H1 (cell line): ENCODE results near the gene CNOT2. TPM values are rescaled to one million over a fixed set of nuclear protein-coding genes. Genes with fewer than 3 reads are reported as not detected.

ENCODE experiments used
- CTCF ChIA-PET: fragments of 300-600 bp; sonication (Branson Sonifier 250); formaldehyde crosslinking; loops from one replicate; lab custom pipeline; 2021; ENCODE audit not compliant: partially characterized antibody; lab: Charles Lee
- POLR2A ChIA-PET: fragments of 300-600 bp; sonication (Branson Sonifier 250); formaldehyde crosslinking; loops from one replicate; lab custom pipeline; 2021; ENCODE audit warnings: inconsistent platforms; ENCODE audit not compliant: partially characterized antibody; lab: Charles Lee
- DNase-seq, 2 experiments: peaks; one replicate each; pipeline versions ENCODE4 v3.0.0 to v3.0.0-alpha.2; 2010 to 2022; ENCODE audit warnings: low spot score in 2 of 2, low read depth in 1 of 2, mixed read lengths in 1 of 2
- FAIRE-seq: peaks from 2 replicates; lab custom pipeline; 2011; peaks lifted over from hg19 to GRCh38; lab: Jason Lieb, UNC
- H2AFZ ChIP-seq: 2 replicates; pipeline ENCODE4 v1.8.1; 2012; ENCODE audit warnings: low read length, inconsistent platforms
- H2AK5ac ChIP-seq: 2 replicates; pipeline ENCODE4 v1.6.1; 2013; ENCODE audit warnings: low read depth, low read length
- H2BK120ac ChIP-seq: replicated peaks from 2 replicates; pipeline ENCODE3; 2013; ENCODE audit warnings: low read depth, low read length, inconsistent platforms
- H2BK12ac ChIP-seq: 2 replicates; pipeline ENCODE4 v1.6.1; 2013; ENCODE audit warnings: low read depth, low read length
- H2BK15ac ChIP-seq: 2 replicates; pipeline ENCODE4 v1.6.1; 2013; ENCODE audit warnings: low read length
- H2BK20ac ChIP-seq: 2 replicates; pipeline ENCODE4 v1.6.1; 2013; ENCODE audit warnings: low read length
- H2BK5ac ChIP-seq: 2 replicates; pipeline ENCODE4 v1.6.1; 2013; ENCODE audit warnings: low read depth, low read length
- H3K14ac ChIP-seq: 2 replicates; pipeline ENCODE4 v1.6.1; 2013; ENCODE audit warnings: inconsistent platforms; ENCODE audit not compliant: insufficient read length
- H3K18ac ChIP-seq: 2 replicates; pipeline ENCODE4 v1.6.1; 2013; ENCODE audit warnings: low read length; ENCODE audit errors: extremely low read depth
- H3K23ac ChIP-seq: 2 replicates; pipeline ENCODE4 v1.6.1; 2013; ENCODE audit warnings: inconsistent platforms; ENCODE audit not compliant: insufficient read length
- H3K23me2 ChIP-seq: 2 replicates; pipeline ENCODE4 v1.6.1; 2013; ENCODE audit warnings: low read depth, low read length
- H3K27ac ChIP-seq: 2 replicates; pipeline ENCODE4 v1.6.1; 2011; ENCODE audit warnings: low read depth, low read length, inconsistent platforms
- H3K27me3 ChIP-seq, 4 experiments: replicated peaks in 1 of 4; 1 replicate in 1 of 4; 2 replicates in 3 of 4; pipeline versions ENCODE4 v1.6.1 to v1.8.1; 2011 to 2013; ENCODE audit warnings: low read length in 3 of 4, mild to moderate bottlenecking in 3 of 4, inconsistent platforms in 2 of 4, mixed read lengths in 2 of 4, moderate library complexity in 1 of 4; ENCODE audit not compliant: control insufficient read depth in 3 of 4, insufficient read depth in 3 of 4; ENCODE audit errors: extremely low read depth in 1 of 4
- H3K36me3 ChIP-seq, 4 experiments: 2 replicates each; pipeline versions ENCODE4 v1.6.1 to v1.8.1; 2011 to 2013; ENCODE audit warnings: mild to moderate bottlenecking in 4 of 4, low read length in 3 of 4, moderate library complexity in 2 of 4, control low read depth in 1 of 4, inconsistent platforms in 1 of 4; ENCODE audit not compliant: insufficient read depth in 4 of 4, control insufficient read depth in 2 of 4
- H3K4ac ChIP-seq: replicated peaks from 2 replicates; pipeline ENCODE3; 2013; ENCODE audit warnings: low read length, low read depth, mixed read lengths, inconsistent platforms; ENCODE audit not compliant: insufficient read length
- H3K4me1 ChIP-seq, 4 experiments: replicated peaks in 1 of 4; 1 replicate in 1 of 4; 2 replicates in 3 of 4; pipeline versions ENCODE4 v1.6.1 to v1.8.1; 2011 to 2013; ENCODE audit warnings: low read length in 3 of 4, inconsistent platforms in 2 of 4, mixed read lengths in 1 of 4; ENCODE audit not compliant: insufficient read depth in 4 of 4, control insufficient read depth in 3 of 4
- H3K4me2 ChIP-seq, 2 experiments: 2 replicates each; pipeline versions ENCODE4 v1.6.1 to v1.8.1; 2011 to 2013; ENCODE audit warnings: low read depth in 2 of 2, low read length in 2 of 2, control low read depth in 1 of 2, inconsistent platforms in 1 of 2, mild to moderate bottlenecking in 1 of 2; ENCODE audit not compliant: insufficient read depth in 1 of 2
- H3K4me3 ChIP-seq, 4 experiments: fragments of 200-600, 300-600 bp in 1 of 4; sonication (generic), shearing (Covaris generic), sonication (Bioruptor Twin) in 1 of 4; 2 replicates each; pipeline versions ENCODE4 v1.5.1 to v1.8.1; 2011 to 2016; ENCODE audit warnings: low read length in 4 of 4, low read depth in 3 of 4, control low read depth in 2 of 4, inconsistent platforms in 2 of 4, mild to moderate bottlenecking in 2 of 4, mixed read lengths in 1 of 4, moderate library complexity in 1 of 4; ENCODE audit not compliant: insufficient read depth in 2 of 4; ENCODE audit errors: extremely low read depth in 1 of 4
- H3K56ac ChIP-seq: replicated peaks from 2 replicates; pipeline ENCODE3; 2013; ENCODE audit warnings: low read depth, mild to moderate bottlenecking, mixed read lengths, low read length, inconsistent platforms; ENCODE audit not compliant: insufficient read length
- H3K79me1 ChIP-seq: 2 replicates; pipeline ENCODE4 v1.6.1; 2013; ENCODE audit warnings: low read depth, low read length, control low read depth
- H3K79me2 ChIP-seq, 2 experiments: 2 replicates each; pipeline versions ENCODE4 v1.6.1 to v1.8.1; 2012 to 2013; ENCODE audit warnings: low read length in 2 of 2, mild to moderate bottlenecking in 2 of 2, inconsistent platforms in 1 of 2; ENCODE audit not compliant: insufficient read depth in 2 of 2, control insufficient read depth in 1 of 2
- H3K9ac ChIP-seq, 4 experiments: replicated peaks in 1 of 4; 1 replicate in 1 of 4; 2 replicates in 3 of 4; pipeline versions ENCODE4 v1.6.1 to v1.8.1; 2011 to 2013; ENCODE audit warnings: low read depth in 3 of 4, low read length in 3 of 4, control low read depth in 2 of 4, mild to moderate bottlenecking in 2 of 4, moderate library complexity in 2 of 4, inconsistent platforms in 1 of 4; ENCODE audit errors: extremely low read depth in 1 of 4
- H3K9me3 ChIP-seq, 2 experiments: 2 replicates each; pipeline versions ENCODE4 v1.6.1 to v1.8.1; 2012 to 2013; ENCODE audit warnings: mild to moderate bottlenecking in 2 of 2, moderate library complexity in 2 of 2, control low read depth in 1 of 2, inconsistent platforms in 1 of 2, low read depth in 1 of 2, low read length in 1 of 2, mixed read lengths in 1 of 2; ENCODE audit not compliant: insufficient read depth in 2 of 2
- H4K20me1 ChIP-seq, 2 experiments: replicated peaks in 1 of 2; 2 replicates each; pipeline versions ENCODE3 to v1.8.1; 2011 to 2013; ENCODE audit warnings: inconsistent platforms in 2 of 2, low read length in 2 of 2, mild to moderate bottlenecking in 1 of 2; ENCODE audit not compliant: insufficient read depth in 2 of 2, control insufficient read depth in 1 of 2
- H4K5ac ChIP-seq: 2 replicates; pipeline ENCODE4 v1.6.1; 2013; ENCODE audit warnings: low read length, low read depth, mixed read lengths, inconsistent platforms; ENCODE audit not compliant: insufficient read length
- H4K8ac ChIP-seq: 2 replicates; pipeline ENCODE4 v1.8.0; 2013; ENCODE audit warnings: mild to moderate bottlenecking, moderate library complexity, low read length, inconsistent platforms; ENCODE audit not compliant: insufficient read depth; ENCODE audit errors: extremely low read depth
- H4K91ac ChIP-seq: replicated peaks from 2 replicates; pipeline ENCODE3; 2013; ENCODE audit warnings: low read length, mixed read lengths, inconsistent platforms; ENCODE audit not compliant: insufficient read length
- KDM5A ChIP-seq: fragments of 200-600 bp; IDR thresholded peaks from 2 replicates; pipeline ENCODE4 v1.7.1; 2012; ENCODE audit warnings: mild to moderate bottlenecking, low read length, inconsistent platforms, mixed read lengths
- POU5F1 ChIP-seq: IDR thresholded peaks from 2 replicates; pipeline ENCODE4 v1.6.1; 2011; ENCODE audit warnings: low read depth, mild to moderate bottlenecking, low read length, moderate library complexity
- SRF ChIP-seq: IDR thresholded peaks from 2 replicates; pipeline ENCODE4 v1.6.1; 2011; ENCODE audit warnings: mild to moderate bottlenecking, low read depth, low read length, moderate library complexity
- WGBS, 2 experiments: shearing (Covaris generic) in 1 of 2; methylation state at CpG; one replicate each; pipeline versions ENCODE4 v1.1.6 to v1.1.7; 2013 to 2015; ENCODE audit warnings: low lambda C conversion rate in 2 of 2, mixed read lengths in 2 of 2, inconsistent platforms in 1 of 2, low coverage in 1 of 2, missing lambda C conversion rate in 1 of 2; ENCODE audit not compliant: insufficient replicate concordance in 2 of 2, insufficient coverage in 1 of 2, insufficient read length in 1 of 2; ENCODE audit errors: extremely low coverage in 1 of 2, missing lambda C conversion rate in 1 of 2; 5-methylcytosine and 5-hydroxymethylcytosine counted together
- polyA plus RNA-seq, 7 experiments: library from polyadenylated mRNA; depleted of rRNA in 3 of 7; stranded (reverse) in 5 of 7; unstranded in 2 of 7; fragments of >200 nt in 5 of 7; fragments of 200-250 nt in 2 of 7; gene quantifications; 1 replicate in 5 of 7; 2 replicates in 1 of 7; 4 replicates in 1 of 7; pipeline versions ENCODE4 v1.2.1 to v1.2.3, GENCODE V29; 2011 to 2013; ENCODE audit warnings: missing spikeins in 2 of 7, mixed read lengths in 2 of 7
- total RNA-seq: library from RNA; stranded (reverse); fragmentation: NEBNext Ultra II Directional; extraction: Animal tissue kit (Norgen Biotek cat#: 25700); gene quantifications from 2 replicates; pipeline ENCODE4 v1.2.1, GENCODE V29; 2021

The CNOT2 gene
- total and polyA plus RNA-seq, 2 of the 8 experiments (the other 6 are each of a cell fraction or from before 2014, with no cell fraction given), result 61.2 to 64.8 TPM

DNA sequence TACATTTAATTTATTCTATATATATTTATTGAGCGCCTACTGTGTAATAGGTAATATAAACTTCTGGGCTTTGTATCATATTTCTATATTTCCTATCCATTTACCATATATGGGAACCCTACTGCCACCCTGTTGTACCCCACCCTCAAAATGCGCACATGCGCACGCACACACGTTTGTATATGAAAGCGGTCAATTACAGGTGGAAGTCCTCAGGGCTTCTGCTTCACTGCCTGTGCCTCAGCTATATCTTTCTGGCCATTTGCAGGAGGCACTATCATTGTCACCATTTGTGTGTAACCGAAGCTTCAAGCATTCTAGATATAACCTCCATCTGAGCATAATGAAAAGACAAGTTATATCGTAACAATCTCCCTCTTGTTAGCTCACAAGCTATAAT is 91.5 kb downstream of the CNOT2 start:
- Histone ChIP-seq H3K9ac (no peak overlapping the region), H4K20me1 (no peaks in the 10 kb centered on the region), H3K9me3 (no peaks in the 10 kb centered on the region), H3K27me3 (no peaks in the 10 kb centered on the region), H3K18ac (no peak overlapping the region), H2BK12ac (no peak overlapping the region), H3K79me2 (no peaks in the 10 kb centered on the region), H2AK5ac (no peak overlapping the region), H3K4me1 (peaks cover 0 to 3% (median 2%) of the 10 kb centered on the region in 4 experiments; a peak in 1 of 7 replicates), H2BK20ac (no peak overlapping the region), H3K4me2 (peak overlapping the region in 1 of 2 experiments; percentile 39; a peak in 1 of 4 replicates), H3K4ac (no peak overlapping the region), H3K23ac (no peak overlapping the region), H4K8ac (no peak overlapping the region), H3K79me1 (no peaks in the 10 kb centered on the region), H2AFZ (no peak overlapping the region), H2BK5ac (no peak overlapping the region), H4K91ac (no peak overlapping the region), H2BK15ac (no peak overlapping the region), H2BK120ac (no peak overlapping the region), H3K4me3 (no peak overlapping the region), H3K56ac (no peak overlapping the region), H3K23me2 (no peaks in the 10 kb centered on the region), H3K14ac (no peak overlapping the region), H3K27ac (peak overlapping the region; percentile 38; the same call in 1 of the 2 replicates), H3K36me3 (peaks cover 7 to 34% (median 22%) of the 10 kb centered on the region in 4 experiments), H4K5ac (no peak overlapping the region)
- ChIA-PET CTCF (no interaction called here), POLR2A (interaction anchor here (1.1 kb wide), 1 partner anchor 32 kb away, joined by 5 read pairs; no protein-coding TSS in a partner anchor)
- WGBS, 2 experiments, result 88% methylated on average over 8 of the region's 8 CpGs; no CpG with 5 or more reads in 1 of the 2 experiments
- no peak for DNase-seq
- FAIRE-seq, result peak; percentile 50
- TF ChIP-seq SRF, result 0 out of 2 replicates have a peak, but pooled peaks have one; percentile 11
- peak; percentile 58; the same call in 1 of the 2 replicates for TF ChIP-seq POU5F1
- no peak for TF ChIP-seq KDM5A
- TF ChIP-seq, all 59 proteins: peak for 2
